IMR-90 (cell line): ENCODE measurements around the gene OPTC. TPM values are rescaled to one million over a fixed set of nuclear protein-coding genes. Genes with fewer than 3 reads are reported as not detected.

Source experiments
- ATAC-seq: fragments of 200-7000 bp; cut with Tn5 transposase; 2 replicates; pipeline ENCODE4 v1.9.1; 2020; ENCODE audit warnings: low read depth, mild to moderate bottlenecking, moderate library complexity
- BruUV-seq: library from RNA; stranded (reverse); fragments of 400-500 nt; replicated peaks from 2 replicates; lab custom pipeline; 2021; lab: Mats Ljungman, UMichigan
- CTCF ChIA-PET: fragments of 300-600 bp; formaldehyde crosslinking; extraction: SDS; loops from one replicate; lab custom pipeline; 2021; ENCODE audit warnings: antibody characterized with exemption; lab: Yijun Ruan, JAX
- POLR2A ChIA-PET: fragments of 300-600 bp; sonication (Branson Sonifier 250); formaldehyde crosslinking; loops from one replicate; lab custom pipeline; 2022; ENCODE audit warnings: antibody characterized with exemption; ENCODE audit not compliant: unreplicated experiment; lab: Charles Lee
- DNase-seq: peaks from one replicate; pipeline ENCODE4 v3.0.0; 2013
- H2AFZ ChIP-seq: replicated peaks from 2 replicates; pipeline ENCODE3; 2013; ENCODE audit warnings: low read length, mild to moderate bottlenecking; ENCODE audit not compliant: poor library complexity
- H2AK5ac ChIP-seq: 2 replicates; pipeline ENCODE4 v1.6.1; 2013; ENCODE audit warnings: low read depth, low read length, inconsistent platforms
- H2AK9ac ChIP-seq: replicated peaks from 2 replicates; pipeline ENCODE3; 2013; ENCODE audit warnings: mild to moderate bottlenecking, low read depth, low read length, moderate library complexity; ENCODE audit not compliant: poor library complexity
- H2BK120ac ChIP-seq: 2 replicates; pipeline ENCODE4 v1.6.1; 2013; ENCODE audit warnings: low read depth, low read length, inconsistent platforms
- H2BK15ac ChIP-seq: 3 replicates; pipeline ENCODE4 v1.6.1; 2013; ENCODE audit warnings: low read depth, low read length, inconsistent platforms
- H2BK20ac ChIP-seq: 2 replicates; pipeline ENCODE4 v1.6.1; 2013; ENCODE audit warnings: low read depth, mild to moderate bottlenecking, inconsistent platforms, low read length, moderate library complexity
- H2BK5ac ChIP-seq: 2 replicates; pipeline ENCODE4 v1.6.1; 2013; ENCODE audit warnings: mild to moderate bottlenecking, low read depth, low read length, inconsistent platforms; ENCODE audit not compliant: poor library complexity, severe bottlenecking
- H3K14ac ChIP-seq: replicated peaks from 2 replicates; pipeline ENCODE4 v1.6.1; 2013; ENCODE audit warnings: low read depth, low read length, inconsistent platforms
- H3K18ac ChIP-seq: 2 replicates; pipeline ENCODE4 v1.6.1; 2013; ENCODE audit warnings: low read depth, low read length, control low read depth
- H3K23ac ChIP-seq: 2 replicates; pipeline ENCODE4 v1.6.1; 2013; ENCODE audit warnings: low read depth, low read length, inconsistent platforms
- H3K27ac ChIP-seq: 2 replicates; pipeline ENCODE4 v1.5.1; 2013; ENCODE audit warnings: mild to moderate bottlenecking, control low read depth, low read length; ENCODE audit not compliant: insufficient read depth
- H3K27me3 ChIP-seq: 2 replicates; pipeline ENCODE4 v1.6.1; 2013; ENCODE audit warnings: low read length; ENCODE audit not compliant: control insufficient read depth, insufficient read depth
- H3K36me3 ChIP-seq: 2 replicates; pipeline ENCODE4 v1.6.1; 2013; ENCODE audit warnings: low read length, mixed read lengths; ENCODE audit not compliant: control insufficient read depth, insufficient read depth
- H3K4ac ChIP-seq: 2 replicates; pipeline ENCODE4 v1.6.1; 2013; ENCODE audit warnings: low read depth, low read length, inconsistent platforms
- H3K4me1 ChIP-seq: 2 replicates; pipeline ENCODE4 v1.6.1; 2013; ENCODE audit warnings: low read length, mixed read lengths; ENCODE audit not compliant: control insufficient read depth, insufficient read depth
- H3K4me2 ChIP-seq: 2 replicates; pipeline ENCODE4 v1.6.1; 2013; ENCODE audit warnings: low read depth, mild to moderate bottlenecking, control low read depth, low read length, moderate library complexity
- H3K4me3 ChIP-seq: 2 replicates; pipeline ENCODE4 v1.5.1; 2013; ENCODE audit warnings: low read depth, mild to moderate bottlenecking, control low read depth, low read length, moderate library complexity; ENCODE audit not compliant: insufficient read depth
- H3K56ac ChIP-seq: 2 replicates; pipeline ENCODE4 v1.6.1; 2013; ENCODE audit warnings: low read length, inconsistent platforms; ENCODE audit not compliant: insufficient read depth; ENCODE audit errors: extremely low read depth
- H3K79me1 ChIP-seq, 2 experiments: 2 replicates each; pipeline ENCODE4 v1.6.1; 2013; ENCODE audit warnings: low read length in 2 of 2, inconsistent platforms in 1 of 2, low read depth in 1 of 2
- H3K9ac ChIP-seq: 2 replicates; pipeline ENCODE4 v1.6.1; 2013; ENCODE audit warnings: low read depth, low read length, control low read depth
- H3K9me1 ChIP-seq: 2 replicates; pipeline ENCODE4 v1.6.1; 2013; ENCODE audit warnings: low read length, inconsistent platforms; ENCODE audit not compliant: insufficient read depth
- H3K9me3 ChIP-seq: 2 replicates; pipeline ENCODE4 v1.6.1; 2013; ENCODE audit warnings: low read length; ENCODE audit not compliant: control insufficient read depth, insufficient read depth
- H4K20me1 ChIP-seq: 2 replicates; pipeline ENCODE4 v1.6.1; 2013; ENCODE audit warnings: low read length, inconsistent platforms; ENCODE audit not compliant: insufficient read depth
- H4K5ac ChIP-seq: 2 replicates; pipeline ENCODE4 v1.6.1; 2013; ENCODE audit warnings: mild to moderate bottlenecking, low read depth, low read length, control low read depth
- H4K8ac ChIP-seq, 2 experiments: 2 replicates each; pipeline ENCODE4 v1.6.1; 2013; ENCODE audit warnings: low read depth in 2 of 2, low read length in 2 of 2, control low read depth in 1 of 2, inconsistent platforms in 1 of 2
- H4K91ac ChIP-seq: 2 replicates; pipeline ENCODE4 v1.6.1; 2013; ENCODE audit warnings: low read depth, low read length, inconsistent platforms; ENCODE audit not compliant: insufficient read depth
- BHLHE40 ChIP-seq: fragments of 150-350 bp; IDR thresholded peaks from 2 replicates; pipeline ENCODE4 v1.6.1; 2016; ENCODE audit warnings: mild to moderate bottlenecking, low read depth, low read length
- CHD1 ChIP-seq: IDR thresholded peaks from 2 replicates; pipeline ENCODE4 v1.6.1; 2012; ENCODE audit warnings: low read depth, low read length, improper control_type of control experiment
- FOS ChIP-seq: fragments of 150-350 bp; IDR thresholded peaks from 2 replicates; pipeline ENCODE4 v1.6.1; 2016; ENCODE audit warnings: low read depth, low read length
- MAFK ChIP-seq: IDR thresholded peaks from 2 replicates; pipeline ENCODE4 v1.6.1; 2012; ENCODE audit warnings: low read depth, low read length, improper control_type of control experiment
- MAZ ChIP-seq: IDR thresholded peaks from 2 replicates; pipeline ENCODE4 v1.6.1; 2012; ENCODE audit warnings: low read depth, mild to moderate bottlenecking, low read length, improper control_type of control experiment, moderate library complexity, borderline replicate concordance
- MXI1 ChIP-seq: IDR thresholded peaks from 2 replicates; pipeline ENCODE4 v1.6.1; 2012; ENCODE audit warnings: low read depth, mild to moderate bottlenecking, low read length, moderate library complexity, borderline replicate concordance
- NFE2L2 ChIP-seq: fragments of 150-350 bp; IDR thresholded peaks from 2 replicates; pipeline ENCODE4 v1.6.1; 2016; ENCODE audit warnings: low read depth, mild to moderate bottlenecking, low read length
- POLR2A ChIP-seq: IDR thresholded peaks from 2 replicates; pipeline ENCODE4 v1.6.1; 2012; ENCODE audit warnings: mild to moderate bottlenecking, low read depth, low read length
- RAD21 ChIP-seq: IDR thresholded peaks from 2 replicates; pipeline ENCODE4 v1.6.1; 2012; ENCODE audit warnings: low read length, improper control_type of control experiment
- RFX5 ChIP-seq: IDR thresholded peaks from 2 replicates; pipeline ENCODE4 v1.8.0; 2012; ENCODE audit warnings: low read depth, mild to moderate bottlenecking, low read length, moderate library complexity
- SMC3 ChIP-seq: fragments of 150-350 bp; IDR thresholded peaks from 2 replicates; pipeline ENCODE4 v1.6.1; 2016; ENCODE audit warnings: low read depth, mild to moderate bottlenecking, antibody characterized with exemption, low read length, moderate library complexity
- WGBS, 2 experiments: methylation state at CpG; one replicate each; pipeline versions ENCODE4 v1.1.5 to v1.1.7; 2013; ENCODE audit warnings: missing lambda C conversion rate in 2 of 2; ENCODE audit not compliant: insufficient read length in 1 of 2; ENCODE audit errors: extremely low coverage in 2 of 2; 5-methylcytosine and 5-hydroxymethylcytosine counted together
- dilution Hi-C: fragments of 300-500 bp; cut with HindIII; formaldehyde crosslinking; loops from one replicate; pipeline ENCODE4 v1.14.3; 2018; ENCODE audit warnings: low sequenced_read_pairs; ENCODE audit not compliant: unreplicated experiment
- in situ Hi-C: fragments of 300-500 bp; cut with MboI; formaldehyde crosslinking; loops from 3 replicates; pipeline ENCODE4 v1.14.3; 2019; ENCODE audit warnings: low sequenced_read_pairs, inconsistent platforms, mixed read lengths
- intact Hi-C: fragments of 100-400 bp; cut with micrococcal nuclease; formaldehyde crosslinking; loops from 2 replicates; pipeline ENCODE4 v1.10.0; 2022
- polyA plus RNA-seq, 3 experiments: library from polyadenylated mRNA; depleted of rRNA; stranded (reverse); fragments of >200 nt; gene quantifications; 2 replicates each; pipeline ENCODE4 v1.2.3, GENCODE V29; 2012; ENCODE audit warnings: low replicate concordance in 1 of 3
- total RNA-seq: library from RNA; depleted of rRNA; stranded (reverse); fragments of >200 nt; gene quantifications from 2 replicates; pipeline ENCODE4 v1.2.3, GENCODE V29; 2012
- TF ChIP-seq, protein P1 (sequence below): fragments of 150-350 bp; IDR thresholded peaks from 2 replicates; pipeline ENCODE4 v1.6.1; 2016; ENCODE audit warnings: low read depth, mild to moderate bottlenecking, low read length, moderate library complexity, borderline replicate concordance
- TF ChIP-seq, protein P2 (sequence below): conservative IDR thresholded peaks from 2 replicates; pipeline ENCODE4 v1.5.1; 2012; ENCODE audit warnings: mild to moderate bottlenecking, low read depth, low read length, improper control_type of control experiment
- TF ChIP-seq, protein P3 (sequence below): fragments of 150-350 bp; IDR thresholded peaks from 2 replicates; pipeline ENCODE4 v1.6.1; 2017; ENCODE audit warnings: mild to moderate bottlenecking, antibody characterized with exemption, low read length, low read depth

The OPTC gene
- total and polyA plus RNA-seq, 2 of the 4 experiments (the other 2 are of a cell fraction) = not detected

DNA sequence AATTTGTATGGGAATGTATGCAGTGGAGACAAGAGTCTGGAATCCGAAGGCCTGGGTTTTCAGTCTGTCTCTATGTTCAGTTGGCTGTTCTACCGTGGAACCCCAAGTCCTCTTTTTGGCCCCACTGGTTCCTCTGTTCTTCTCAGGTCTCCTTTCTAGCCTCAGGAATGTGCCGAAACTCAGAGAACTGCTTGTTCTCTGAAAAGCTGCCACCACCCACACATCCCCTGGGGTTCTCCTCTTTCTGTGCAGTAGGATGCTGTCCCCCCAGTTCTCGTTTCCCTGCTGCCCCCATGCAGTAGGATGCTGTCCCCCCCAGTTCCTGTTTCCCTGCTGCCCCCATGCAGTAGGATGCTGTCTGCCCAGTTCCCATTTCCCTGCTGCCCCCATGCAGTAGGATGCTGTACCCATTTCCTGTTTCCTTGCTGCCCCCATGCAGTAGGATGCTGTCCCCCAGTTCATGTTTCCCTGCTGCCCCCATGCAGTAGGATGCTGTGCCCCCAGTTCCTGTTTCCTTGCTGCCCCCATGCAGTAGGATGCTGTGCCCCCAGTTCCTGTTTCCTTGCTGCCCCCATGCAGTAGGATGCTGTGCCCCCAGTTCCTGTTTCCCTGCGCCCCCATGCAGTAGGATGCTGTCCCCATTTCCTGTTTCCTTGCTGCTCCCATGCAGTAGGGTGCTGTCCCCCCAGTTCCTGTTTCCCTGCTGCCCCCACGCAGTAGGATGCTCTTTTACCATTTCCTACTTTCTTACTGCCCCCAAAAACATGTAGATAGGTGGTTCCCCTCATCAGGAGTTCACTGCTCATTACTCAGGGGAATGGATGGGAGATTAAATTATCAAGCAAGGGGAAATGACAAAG is 35.3 kb downstream of the OPTC start:
- H3K4ac ChIP-seq = peak overlapping the region; percentile 47; the same call in 1 of the 2 replicates
- no peak overlapping the region; a peak in 1 of 4 replicates for H4K8ac ChIP-seq
- in situ Hi-C loops (no loop called here), dilution Hi-C loops (no loop called here), intact Hi-C loops (no loop called here)
- no peak overlapping the region for H3K9ac ChIP-seq
- no peaks in the 10 kb centered on the region for H3K79me1 ChIP-seq
- H3K9me3 ChIP-seq = no peaks in the 10 kb centered on the region
- 0 out of 2 replicates have a peak overlapping the region, but pooled peaks have one; percentile 46 for H2AK5ac ChIP-seq
- WGBS, 2 experiments = 59% methylated on average over 3 of the region's 6 CpGs; no CpG with 5 or more reads in 1 of the 2 experiments
- H2BK120ac ChIP-seq = 0 out of 2 replicates have a peak overlapping the region, but pooled peaks have one; percentile 4
- CTCF ChIA-PET = no interaction called here
- H3K23ac ChIP-seq = no peak overlapping the region
- no peak overlapping the region for H3K4me2 ChIP-seq
- H3K27ac ChIP-seq = no peak overlapping the region
- peak overlapping the region; percentile 46; the same call in 1 of the 2 replicates for H2BK20ac ChIP-seq
- no peak overlapping the region for H4K5ac ChIP-seq
- H4K20me1 ChIP-seq = no peaks in the 10 kb centered on the region
- H3K4me1 ChIP-seq = peaks cover under 1% of the 10 kb centered on the region; the same call in 1 of the 2 replicates
- no TSS peak for BruUV-seq
- no peak overlapping the region for H2BK5ac ChIP-seq
- H2BK15ac ChIP-seq = no peak overlapping the region
- no peaks in the 10 kb centered on the region for H3K27me3 ChIP-seq
- no peak overlapping the region; the same call in 1 of the 2 replicates for H3K14ac ChIP-seq
- no peak overlapping the region for H3K4me3 ChIP-seq
- no peaks in the 10 kb centered on the region for H3K36me3 ChIP-seq
- DNase-seq (no peak), ATAC-seq (no peak)
- H3K9me1 ChIP-seq = peaks cover 12% of the 10 kb centered on the region
- no peak overlapping the region for H2AFZ ChIP-seq
- no peak overlapping the region for H4K91ac ChIP-seq
- no peak overlapping the region for H3K56ac ChIP-seq
- no peak overlapping the region for H2AK9ac ChIP-seq
- no peak overlapping the region for H3K18ac ChIP-seq
- POLR2A ChIA-PET = no interaction called here
- no peak for TF ChIP-seq MXI1
- TF ChIP-seq NFE2L2 = no peak
- TF ChIP-seq RFX5 = no peak
- TF ChIP-seq BHLHE40 = no peak
- no peak for TF ChIP-seq CHD1
- TF ChIP-seq SMC3 = no peak
- no peak for TF ChIP-seq FOS
- TF ChIP-seq, protein P1, sequence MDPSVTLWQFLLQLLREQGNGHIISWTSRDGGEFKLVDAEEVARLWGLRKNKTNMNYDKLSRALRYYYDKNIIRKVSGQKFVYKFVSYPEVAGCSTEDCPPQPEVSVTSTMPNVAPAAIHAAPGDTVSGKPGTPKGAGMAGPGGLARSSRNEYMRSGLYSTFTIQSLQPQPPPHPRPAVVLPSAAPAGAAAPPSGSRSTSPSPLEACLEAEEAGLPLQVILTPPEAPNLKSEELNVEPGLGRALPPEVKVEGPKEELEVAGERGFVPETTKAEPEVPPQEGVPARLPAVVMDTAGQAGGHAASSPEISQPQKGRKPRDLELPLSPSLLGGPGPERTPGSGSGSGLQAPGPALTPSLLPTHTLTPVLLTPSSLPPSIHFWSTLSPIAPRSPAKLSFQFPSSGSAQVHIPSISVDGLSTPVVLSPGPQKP = no peak
- TF ChIP-seq, protein P2, sequence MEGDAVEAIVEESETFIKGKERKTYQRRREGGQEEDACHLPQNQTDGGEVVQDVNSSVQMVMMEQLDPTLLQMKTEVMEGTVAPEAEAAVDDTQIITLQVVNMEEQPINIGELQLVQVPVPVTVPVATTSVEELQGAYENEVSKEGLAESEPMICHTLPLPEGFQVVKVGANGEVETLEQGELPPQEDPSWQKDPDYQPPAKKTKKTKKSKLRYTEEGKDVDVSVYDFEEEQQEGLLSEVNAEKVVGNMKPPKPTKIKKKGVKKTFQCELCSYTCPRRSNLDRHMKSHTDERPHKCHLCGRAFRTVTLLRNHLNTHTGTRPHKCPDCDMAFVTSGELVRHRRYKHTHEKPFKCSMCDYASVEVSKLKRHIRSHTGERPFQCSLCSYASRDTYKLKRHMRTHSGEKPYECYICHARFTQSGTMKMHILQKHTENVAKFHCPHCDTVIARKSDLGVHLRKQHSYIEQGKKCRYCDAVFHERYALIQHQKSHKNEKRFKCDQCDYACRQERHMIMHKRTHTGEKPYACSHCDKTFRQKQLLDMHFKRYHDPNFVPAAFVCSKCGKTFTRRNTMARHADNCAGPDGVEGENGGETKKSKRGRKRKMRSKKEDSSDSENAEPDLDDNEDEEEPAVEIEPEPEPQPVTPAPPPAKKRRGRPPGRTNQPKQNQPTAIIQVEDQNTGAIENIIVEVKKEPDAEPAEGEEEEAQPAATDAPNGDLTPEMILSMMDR = no peak
- TF ChIP-seq MAFK = no peak
- TF ChIP-seq, protein P3, sequence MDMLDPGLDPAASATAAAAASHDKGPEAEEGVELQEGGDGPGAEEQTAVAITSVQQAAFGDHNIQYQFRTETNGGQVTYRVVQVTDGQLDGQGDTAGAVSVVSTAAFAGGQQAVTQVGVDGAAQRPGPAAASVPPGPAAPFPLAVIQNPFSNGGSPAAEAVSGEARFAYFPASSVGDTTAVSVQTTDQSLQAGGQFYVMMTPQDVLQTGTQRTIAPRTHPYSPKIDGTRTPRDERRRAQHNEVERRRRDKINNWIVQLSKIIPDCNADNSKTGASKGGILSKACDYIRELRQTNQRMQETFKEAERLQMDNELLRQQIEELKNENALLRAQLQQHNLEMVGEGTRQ = no peak
- TF ChIP-seq MAZ = no peak
- no peak for TF ChIP-seq RAD21
- TF ChIP-seq POLR2A = no peak
